G401 (cell line): Measurements from ENCODE around the gene GFRA1. TPM values are rescaled to one million over a fixed set of nuclear protein-coding genes. Genes with fewer than 3 reads are reported as not detected.
"Not testable (repeated sequence)": the region's sequence is repeated elsewhere in the genome, so short reads cannot be mapped to it uniquely, and the experiment has no call there.

Experiments used
- DNase-seq: peaks from one replicate; pipeline ENCODE4 v3.0.0-alpha.2; 2015; ENCODE audit warnings: low spot score
- in situ Hi-C: cut with HindIII; loops from 2 replicates; pipeline ENCODE4 v1.10.0; 2016; ENCODE audit warnings: low sequenced_read_pairs, mixed read lengths
- total RNA-seq: library from RNA; depleted of rRNA; stranded (reverse); fragments of >200 nt; shearing (Covaris generic); gene quantifications from 2 replicates; pipeline ENCODE4 v1.2.3, GENCODE V29; 2014

The GFRA1 gene
- total RNA-seq, 1 experiment from 2014 or later, result 0.37 TPM

- in situ Hi-C loops, result no loop called here
- no peak for DNase-seq
These were observed 97.8 kb downstream of the GFRA1 start for GRCh38 chr10:116175231-116175630.

- DNase-seq, result no peak
- in situ Hi-C loops, result no loop called here
These were observed 101.5 kb downstream of the GFRA1 start for GRCh38 chr10:116171505-116171904.

- no peak for DNase-seq
- in situ Hi-C loops, result no loop called here
These were observed 102.2 kb downstream of the GFRA1 start for GRCh38 chr10:116170815-116171250.

GRCh38 chr10:116169782-116170445 lies 103.1 kb downstream of the GFRA1 start:
- in situ Hi-C loops, result no loop called here
- DNase-seq, result no peak

GRCh38 chr10:116168745-116169144 lies 104.3 kb downstream of the GFRA1 start:
- no peak for DNase-seq
- in situ Hi-C loops, result no loop called here

GRCh38 chr10:116168329-116168728 lies 104.7 kb downstream of the GFRA1 start:
- in situ Hi-C loops, result no loop called here
- peak; percentile 45 for DNase-seq

GRCh38 chr10:116165941-116166340 lies 107.1 kb downstream of the GFRA1 start:
- DNase-seq, in situ Hi-C loops: not testable (repeated sequence)

- DNase-seq, result no peak
- in situ Hi-C loops, result no loop called here
These were observed 108.7 kb downstream of the GFRA1 start for GRCh38 chr10:116164291-116164690.

- in situ Hi-C loops, result no loop called here
- DNase-seq, result no peak
These were observed 109.5 kb downstream of the GFRA1 start for GRCh38 chr10:116163333-116164131.

- in situ Hi-C loops, result no loop called here
- DNase-seq, result no peak
These were observed 110.2 kb downstream of the GFRA1 start for GRCh38 chr10:116162851-116163250.

- no peak for DNase-seq
- in situ Hi-C loops, result no loop called here
These were observed 112.7 kb downstream of the GFRA1 start for GRCh38 chr10:116160271-116160670.

- in situ Hi-C loops, result no loop called here
- no peak for DNase-seq
These were observed 113.8 kb downstream of the GFRA1 start for GRCh38 chr10:116159197-116159596.

- peak; percentile 71 for DNase-seq
- in situ Hi-C loops, result no loop called here
These were observed 115.0 kb downstream of the GFRA1 start for GRCh38 chr10:116158036-116158435.

- in situ Hi-C loops, result no loop called here
These were observed 115.5 kb downstream of the GFRA1 start for GRCh38 chr10:116157485-116157884.

GRCh38 chr10:116156819-116157218 lies 116.2 kb downstream of the GFRA1 start:
- no peak for DNase-seq
- in situ Hi-C loops, result no loop called here

More at GRCh38 chr10:116157485-116157884, 115.5 kb downstream of the GFRA1 start:
- no peak for DNase-seq

GRCh38 chr10:116155191-116155590 lies 117.8 kb downstream of the GFRA1 start:
- peak; percentile 71 for DNase-seq
- in situ Hi-C loops, result no loop called here

GRCh38 chr10:116154651-116155050 lies 118.4 kb downstream of the GFRA1 start:
- in situ Hi-C loops, result no loop called here
- DNase-seq, result no peak

- no peak for DNase-seq
- in situ Hi-C loops, result no loop called here
These were observed 121.9 kb downstream of the GFRA1 start for GRCh38 chr10:116151076-116151475.

GRCh38 chr10:116150606-116151005 lies 122.4 kb downstream of the GFRA1 start:
- in situ Hi-C loops, result no loop called here

GRCh38 chr10:116147147-116147905 lies 125.7 kb downstream of the GFRA1 start:
- DNase-seq, result no peak

More at GRCh38 chr10:116150606-116151005, 122.4 kb downstream of the GFRA1 start:
- no peak for DNase-seq

More at GRCh38 chr10:116147147-116147905, 125.7 kb downstream of the GFRA1 start:
- in situ Hi-C loops, result no loop called here
